Motor neuron (in vitro differentiated cells): ENCODE results near the gene FERMT2. TPM values are rescaled to one million over a fixed set of nuclear protein-coding genes. Genes with fewer than 3 reads are reported as not detected.

ENCODE experiments used
- ATAC-seq, 8 experiments: fragments of 200-7000 bp; cut with Tn5 transposase; replicated peaks in 6 of 8; 2 replicates each; pipeline ENCODE4 v1.8.0; 2021; ENCODE audit warnings: mild to moderate bottlenecking in 8 of 8, moderate library complexity in 8 of 8
- H3K27ac ChIP-seq, 2 donors: fragments of 250-450 bp; sonication (Bioruptor Pico); 2 replicates each; pipeline ENCODE4 v1.9.0; 2021; ENCODE audit warnings: antibody characterized with exemption in 2 of 2, mild to moderate bottlenecking in 2 of 2, moderate library complexity in 1 of 2
- H3K4me1 ChIP-seq, 2 donors: fragments of 250-450 bp; sonication (Bioruptor Pico); replicated peaks in 1 of 2; 2 replicates each; pipeline ENCODE4 v1.6.1; 2021; ENCODE audit warnings: antibody characterized with exemption in 2 of 2, mild to moderate bottlenecking in 2 of 2, moderate library complexity in 1 of 2
- H3K4me3 ChIP-seq, 5 donors: fragments of 250-450 bp; sonication (Bioruptor Pico); 2 replicates each; pipeline ENCODE4 v1.9.0; 2021; ENCODE audit warnings: antibody characterized with exemption in 5 of 5, mild to moderate bottlenecking in 5 of 5, moderate library complexity in 4 of 5
- WGBS, 10 experiments: fragments of 450-650 bp; shearing (Covaris generic); methylation state at CpG; one replicate each; pipeline ENCODE4 v1.0.0; 2022; 5-methylcytosine and 5-hydroxymethylcytosine counted together
- in situ Hi-C, 9 experiments: fragments of 400-800 bp; cut with MboI; loops; one replicate each; pipeline ENCODE4 v1.15.0; 2021; ENCODE audit warnings: low sequenced_read_pairs in 9 of 9, low pct_unique_long_range_greater_than_20kb in 2 of 9; ENCODE audit not compliant: unreplicated experiment in 9 of 9
- total RNA-seq, 8 experiments: library from RNA; unstranded; fragments of 300-600 nt; gene quantifications; 2 replicates each; pipeline versions ENCODE4 v1.2.3 to v1.2.4, GENCODE V29; 2022

Gene FERMT2
- total RNA-seq, 8 experiments from 2014 or later: 28.5 to 148 (median 64.9) TPM

GRCh38 chr14:52882824-52883223, 68.0 kb downstream of the FERMT2 start:
- ATAC-seq: no peak
- 87 to 100% (median 91%) methylated on average over 3 to 6 of the region's 6 CpGs; no CpG with 5 or more reads in 1 of the 10 experiments for WGBS, 10 experiments
- no peak overlapping the region for H3K27ac ChIP-seq

GRCh38 chr14:52879958-52880357, 70.9 kb downstream of the FERMT2 start:
- in situ Hi-C loops: no loop called here
- no peak for ATAC-seq
- peaks cover 9 to 21% of the 10 kb centered on the region in 2 donors for H3K4me1 ChIP-seq
- H3K4me3 ChIP-seq: no peak overlapping the region
- H3K27ac ChIP-seq: no peak overlapping the region
- WGBS, 10 experiments: 82 to 100% (median 89%) methylated on average over 2 to 5 of the region's 5 CpGs; no CpG with 5 or more reads in 4 of the 10 experiments

More at GRCh38 chr14:52882824-52883223, 68.0 kb downstream of the FERMT2 start:
- H3K4me1 ChIP-seq: peaks cover 6 to 14% of the 10 kb centered on the region in 2 donors
- in situ Hi-C loops: no loop called here
- H3K4me3 ChIP-seq: no peak overlapping the region

- H3K27ac ChIP-seq: no peak overlapping the region
- 77 to 100% (median 100%) methylated on average over 1 to 3 of the region's 3 CpGs; no CpG with 5 or more reads in 1 of the 10 experiments for WGBS, 10 experiments
- H3K4me3 ChIP-seq: no peak overlapping the region
- in situ Hi-C loops: no loop called here
- ATAC-seq: no peak
- peaks cover 10 to 21% of the 10 kb centered on the region in 2 donors for H3K4me1 ChIP-seq
Observed at GRCh38 chr14:52878946-52879345, 71.9 kb downstream of the FERMT2 start.

GRCh38 chr14:52878469-52878868, 72.4 kb downstream of the FERMT2 start:
- in situ Hi-C loops: no loop called here
- Histone ChIP-seq H3K4me3 (no peak overlapping the region), H3K4me1 (peaks cover 15 to 26% of the 10 kb centered on the region in 2 donors), H3K27ac (no peak overlapping the region)
- 39 to 100% (median 50%) methylated on average over 1 to 3 of the region's 3 CpGs for WGBS, 10 experiments
- peak in 2 of 8 experiments; percentile 50 to 55 for ATAC-seq

GRCh38 chr14:52877628-52878027, 73.2 kb downstream of the FERMT2 start:
- Histone ChIP-seq H3K4me3 (no peak overlapping the region), H3K4me1 (peaks cover 22 to 33% of the 10 kb centered on the region in 2 donors), H3K27ac (no peak overlapping the region)
- WGBS, 10 experiments: 67 to 100% (median 100%) methylated on average over 1 to 2 of the region's 2 CpGs; no CpG with 5 or more reads in 1 of the 10 experiments
- in situ Hi-C loops: no loop called here
- no peak for ATAC-seq

- in situ Hi-C loops: no loop called here
- WGBS, 10 experiments: 70 to 100% (median 86%) methylated on average over 1 to 2 of the region's 2 CpGs; no CpG with 5 or more reads in 1 of the 10 experiments
- ATAC-seq: no peak
- Histone ChIP-seq H3K4me1 (peaks cover 22 to 33% of the 10 kb centered on the region in 2 donors), H3K27ac (no peak overlapping the region), H3K4me3 (no peak overlapping the region)
Observed at GRCh38 chr14:52876806-52877205, 74.0 kb downstream of the FERMT2 start.

- peak in 2 of 8 experiments; percentile 79 to 80 for ATAC-seq
- Histone ChIP-seq H3K4me1 (peaks cover 22 to 33% of the 10 kb centered on the region in 2 donors), H3K27ac (no peak overlapping the region), H3K4me3 (no peak overlapping the region)
- 0 to 100% (median 85%) methylated on average over 1 of the region's 1 CpG; no CpG with 5 or more reads in 3 of the 10 experiments for WGBS, 10 experiments
- in situ Hi-C loops: no loop called here
Observed at GRCh38 chr14:52876311-52876710, 74.5 kb downstream of the FERMT2 start.

- no peak for ATAC-seq
- in situ Hi-C loops: no loop called here
- H3K4me1 ChIP-seq: peaks cover 22 to 33% of the 10 kb centered on the region in 2 donors
- WGBS, 10 experiments: 40 to 100% (median 94%) methylated on average over 1 to 4 of the region's 4 CpGs; no CpG with 5 or more reads in 1 of the 10 experiments
- no peak overlapping the region for H3K27ac ChIP-seq
- no peak overlapping the region for H3K4me3 ChIP-seq
Observed at GRCh38 chr14:52875707-52876106, 75.1 kb downstream of the FERMT2 start.

- peaks cover 22 to 33% of the 10 kb centered on the region in 2 donors for H3K4me1 ChIP-seq
- 75 to 100% (median 100%) methylated on average over 1 of the region's 1 CpG; no CpG with 5 or more reads in 5 of the 10 experiments for WGBS, 10 experiments
Observed at GRCh38 chr14:52874389-52874788, 76.5 kb downstream of the FERMT2 start.

GRCh38 chr14:52873694-52874093, 77.2 kb downstream of the FERMT2 start:
- in situ Hi-C loops: no loop called here
- Histone ChIP-seq H3K4me3 (no peak overlapping the region), H3K27ac (peak overlapping the region in 1 of 2 donors; percentile 51), H3K4me1 (peaks cover 22 to 27% of the 10 kb centered on the region in 2 donors)
- peak in 6 of 8 experiments; percentile 58 to 83 (median 66) for ATAC-seq
- 38 to 85% (median 70%) methylated on average over 1 to 7 of the region's 7 CpGs for WGBS, 10 experiments

More at GRCh38 chr14:52874389-52874788, 76.5 kb downstream of the FERMT2 start:
- in situ Hi-C loops: no loop called here
- ATAC-seq: no peak
- Histone ChIP-seq H3K27ac (no peak overlapping the region), H3K4me3 (no peak overlapping the region)

- WGBS, 10 experiments: 0 to 100% (median 86%) methylated on average over 1 to 4 of the region's 4 CpGs; no CpG with 5 or more reads in 2 of the 10 experiments
- H3K27ac ChIP-seq: peak overlapping the region in 1 of 2 donors; percentile 51
- ATAC-seq: peak in 3 of 8 experiments; percentile 21 to 50 (median 24)
- in situ Hi-C loops: no loop called here
- H3K4me1 ChIP-seq: peaks cover 17 to 21% of the 10 kb centered on the region in 2 donors
- H3K4me3 ChIP-seq: no peak overlapping the region
Observed at GRCh38 chr14:52873065-52873464, 77.8 kb downstream of the FERMT2 start.

- ATAC-seq: no peak
- in situ Hi-C loops: no loop called here
- H3K4me1 ChIP-seq: peaks cover 16 to 19% of the 10 kb centered on the region in 2 donors
- no peak overlapping the region for H3K27ac ChIP-seq
- no peak overlapping the region for H3K4me3 ChIP-seq
- 80 to 100% (median 98%) methylated on average over 2 to 3 of the region's 3 CpGs; no CpG with 5 or more reads in 2 of the 10 experiments for WGBS, 10 experiments
Observed at GRCh38 chr14:52871606-52872005, 79.2 kb downstream of the FERMT2 start.

GRCh38 chr14:52868911-52869618, 81.8 kb downstream of the FERMT2 start:
- no peak overlapping the region for H3K27ac ChIP-seq
- ATAC-seq: no peak
- peaks cover 13% of the 10 kb centered on the region in 2 donors for H3K4me1 ChIP-seq
- in situ Hi-C loops: no loop called here
- H3K4me3 ChIP-seq: no peak overlapping the region
- WGBS, 10 experiments: 92 to 100% (median 95%) methylated on average over 3 to 9 of the region's 9 CpGs
